Ishikawa (cell line): ENCODE data around the gene CALN1.

Experiments used
- EGR1 ChIP-seq: IDR thresholded peaks from 2 replicates; pipeline ENCODE4 v1.6.1; 2012
- EP300 ChIP-seq: IDR thresholded peaks from 2 replicates; pipeline ENCODE4 v1.6.1; 2012; ENCODE audit warnings: borderline replicate concordance
- NFIC ChIP-seq: IDR thresholded peaks from 2 replicates; pipeline ENCODE4 v1.6.1; 2012
- TAF1 ChIP-seq: IDR thresholded peaks from 2 replicates; pipeline ENCODE4 v1.6.1; 2012; ENCODE audit warnings: low read depth, mild to moderate bottlenecking
- YY1 ChIP-seq: IDR thresholded peaks from 2 replicates; pipeline ENCODE4 v1.6.1; 2012; ENCODE audit warnings: low read depth
- TF ChIP-seq, protein P1 (sequence below): IDR thresholded peaks from 2 replicates; pipeline ENCODE4 v1.6.1; 2012; ENCODE audit warnings: low read depth, mild to moderate bottlenecking
- TF ChIP-seq, protein P2 (sequence below): IDR thresholded peaks from 2 replicates; pipeline ENCODE4 v1.6.1; 2012

DNA sequence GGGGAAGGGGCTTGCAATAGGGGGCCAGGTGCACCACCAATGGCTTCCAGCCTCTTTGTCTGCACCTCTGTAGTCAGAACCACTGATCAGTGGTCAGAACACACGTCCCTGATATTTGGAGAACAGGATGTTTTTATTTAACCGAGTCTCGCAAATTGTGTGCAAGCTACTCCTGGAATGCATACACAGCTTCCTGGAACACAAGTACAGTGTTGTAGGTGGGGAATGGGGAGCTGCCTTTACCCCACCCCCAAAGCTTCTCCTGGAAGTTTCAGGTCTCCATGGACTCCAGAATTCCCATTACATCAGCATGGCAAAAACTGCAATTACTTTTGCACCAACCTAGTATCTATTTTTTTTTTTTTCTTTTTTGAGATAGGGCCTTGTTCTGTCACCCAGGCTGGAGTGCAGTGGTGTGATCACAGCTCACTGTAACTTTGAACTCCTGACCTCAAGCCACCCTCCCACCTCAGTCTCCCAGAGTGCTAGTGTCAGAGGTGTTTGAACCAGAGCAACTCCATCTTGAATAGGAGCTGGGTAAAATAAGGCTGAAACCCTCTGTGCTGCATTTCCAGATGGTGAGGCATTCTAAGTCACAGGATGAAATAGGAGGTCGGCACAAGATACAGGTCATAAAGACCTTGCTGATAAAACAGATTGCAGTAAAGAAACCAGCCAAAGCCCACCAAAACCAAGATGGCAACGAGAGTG lies 374.0 kb downstream of the CALN1 start:
- TF ChIP-seq EGR1 (no peak), EP300 (no peak), TAF1 (no peak), YY1 (no peak), NFIC (no peak)
- TF ChIP-seq, protein P1, sequence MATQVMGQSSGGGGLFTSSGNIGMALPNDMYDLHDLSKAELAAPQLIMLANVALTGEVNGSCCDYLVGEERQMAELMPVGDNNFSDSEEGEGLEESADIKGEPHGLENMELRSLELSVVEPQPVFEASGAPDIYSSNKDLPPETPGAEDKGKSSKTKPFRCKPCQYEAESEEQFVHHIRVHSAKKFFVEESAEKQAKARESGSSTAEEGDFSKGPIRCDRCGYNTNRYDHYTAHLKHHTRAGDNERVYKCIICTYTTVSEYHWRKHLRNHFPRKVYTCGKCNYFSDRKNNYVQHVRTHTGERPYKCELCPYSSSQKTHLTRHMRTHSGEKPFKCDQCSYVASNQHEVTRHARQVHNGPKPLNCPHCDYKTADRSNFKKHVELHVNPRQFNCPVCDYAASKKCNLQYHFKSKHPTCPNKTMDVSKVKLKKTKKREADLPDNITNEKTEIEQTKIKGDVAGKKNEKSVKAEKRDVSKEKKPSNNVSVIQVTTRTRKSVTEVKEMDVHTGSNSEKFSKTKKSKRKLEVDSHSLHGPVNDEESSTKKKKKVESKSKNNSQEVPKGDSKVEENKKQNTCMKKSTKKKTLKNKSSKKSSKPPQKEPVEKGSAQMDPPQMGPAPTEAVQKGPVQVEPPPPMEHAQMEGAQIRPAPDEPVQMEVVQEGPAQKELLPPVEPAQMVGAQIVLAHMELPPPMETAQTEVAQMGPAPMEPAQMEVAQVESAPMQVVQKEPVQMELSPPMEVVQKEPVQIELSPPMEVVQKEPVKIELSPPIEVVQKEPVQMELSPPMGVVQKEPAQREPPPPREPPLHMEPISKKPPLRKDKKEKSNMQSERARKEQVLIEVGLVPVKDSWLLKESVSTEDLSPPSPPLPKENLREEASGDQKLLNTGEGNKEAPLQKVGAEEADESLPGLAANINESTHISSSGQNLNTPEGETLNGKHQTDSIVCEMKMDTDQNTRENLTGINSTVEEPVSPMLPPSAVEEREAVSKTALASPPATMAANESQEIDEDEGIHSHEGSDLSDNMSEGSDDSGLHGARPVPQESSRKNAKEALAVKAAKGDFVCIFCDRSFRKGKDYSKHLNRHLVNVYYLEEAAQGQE: no peak
- TF ChIP-seq, protein P2, sequence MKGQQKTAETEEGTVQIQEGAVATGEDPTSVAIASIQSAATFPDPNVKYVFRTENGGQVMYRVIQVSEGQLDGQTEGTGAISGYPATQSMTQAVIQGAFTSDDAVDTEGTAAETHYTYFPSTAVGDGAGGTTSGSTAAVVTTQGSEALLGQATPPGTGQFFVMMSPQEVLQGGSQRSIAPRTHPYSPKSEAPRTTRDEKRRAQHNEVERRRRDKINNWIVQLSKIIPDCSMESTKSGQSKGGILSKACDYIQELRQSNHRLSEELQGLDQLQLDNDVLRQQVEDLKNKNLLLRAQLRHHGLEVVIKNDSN: no peak
